Activated T-helper 1 cell treated with anti-CD3 and anti-CD28 coated beads, Interleukin-2, amount 50 U/mL, for 16 hours (primary cell): ENCODE data around the gene ATP9A.

Experiments
- DNase-seq, 2 donors: peaks; one replicate each; pipeline ENCODE4 v3.0.0-alpha.2; 2020; ENCODE audit warnings: low read depth in 1 of 2, low spot score in 1 of 2

Gene ATP9A

GRCh38 chr20:51634257-51634656, 133.9 kb downstream of the ATP9A start:
- no peak for DNase-seq

DNA sequence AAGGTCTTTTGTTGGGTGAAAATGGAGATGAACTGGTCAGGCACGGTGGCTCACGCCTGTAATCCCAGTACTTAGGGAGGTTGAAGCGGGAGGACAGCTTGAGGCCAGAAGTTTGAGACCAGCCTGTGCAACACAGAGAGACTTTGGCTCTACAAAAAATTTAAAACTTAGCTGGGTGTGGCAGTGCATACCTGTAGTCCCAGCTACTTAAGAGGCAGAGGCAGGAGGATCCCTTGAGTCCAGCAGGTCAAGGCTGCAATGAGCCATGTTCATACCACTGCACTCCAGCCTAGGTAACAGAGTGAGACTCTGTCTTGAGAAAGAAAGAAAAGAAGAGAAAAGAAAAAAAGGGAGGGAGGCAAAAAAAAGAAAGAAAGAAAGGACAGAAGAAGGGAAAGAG, 134.8 kb downstream of the ATP9A start:
- no peak for DNase-seq

DNA sequence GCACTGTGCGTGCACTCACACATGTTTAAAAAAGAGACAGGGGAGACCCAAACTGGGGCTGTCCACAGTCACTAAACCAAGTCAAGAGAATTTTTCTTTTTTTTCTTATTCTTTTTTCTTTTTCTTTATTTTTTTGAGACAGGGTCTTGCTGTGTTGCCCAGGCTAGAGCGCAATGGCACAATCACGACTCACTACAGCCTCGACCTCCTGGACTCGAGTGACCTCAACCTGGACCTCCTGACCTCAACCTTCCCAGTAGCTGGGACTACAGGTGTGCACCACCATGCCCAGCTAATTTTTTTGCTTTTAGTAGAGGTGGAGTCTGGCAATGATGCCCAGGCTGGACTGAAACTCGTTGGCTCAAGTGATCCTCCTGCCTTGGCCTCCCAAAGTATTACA, 136.2 kb downstream of the ATP9A start:
- DNase-seq = no peak

- no peak for DNase-seq
Observed at GRCh38 chr20:51631011-51631950, 136.9 kb downstream of the ATP9A start.

DNA sequence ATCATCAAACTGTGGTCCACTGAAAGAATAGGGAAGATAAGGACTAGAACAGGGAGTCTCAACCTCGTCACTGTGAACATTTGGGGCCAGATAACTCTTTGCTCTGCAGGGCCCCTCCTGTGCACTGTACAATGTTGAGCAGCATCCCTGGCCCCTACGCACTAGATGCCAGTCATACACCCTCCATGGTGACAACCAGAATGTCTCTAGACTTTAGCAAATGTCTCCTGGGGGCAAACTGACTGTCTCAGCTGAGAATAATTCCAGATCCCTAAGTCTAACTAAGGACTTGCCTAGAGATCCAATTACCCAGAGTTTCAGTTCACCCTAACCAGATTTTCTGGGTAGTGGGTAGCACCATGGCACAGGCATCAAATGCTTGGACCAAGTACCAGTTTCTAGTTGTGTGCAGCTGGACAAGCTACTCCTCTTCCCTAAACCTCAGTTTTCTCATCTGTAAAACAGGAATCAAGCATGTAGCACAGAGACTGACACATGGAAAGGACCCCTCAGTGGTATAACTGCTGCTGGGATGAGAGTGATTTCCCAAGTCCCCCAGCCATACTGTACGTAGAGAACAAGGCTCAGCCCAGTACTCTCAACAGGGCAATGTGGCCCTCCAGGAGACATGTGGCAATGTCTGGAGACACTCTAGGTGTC, 138.7 kb downstream of the ATP9A start:
- no peak for DNase-seq

DNA sequence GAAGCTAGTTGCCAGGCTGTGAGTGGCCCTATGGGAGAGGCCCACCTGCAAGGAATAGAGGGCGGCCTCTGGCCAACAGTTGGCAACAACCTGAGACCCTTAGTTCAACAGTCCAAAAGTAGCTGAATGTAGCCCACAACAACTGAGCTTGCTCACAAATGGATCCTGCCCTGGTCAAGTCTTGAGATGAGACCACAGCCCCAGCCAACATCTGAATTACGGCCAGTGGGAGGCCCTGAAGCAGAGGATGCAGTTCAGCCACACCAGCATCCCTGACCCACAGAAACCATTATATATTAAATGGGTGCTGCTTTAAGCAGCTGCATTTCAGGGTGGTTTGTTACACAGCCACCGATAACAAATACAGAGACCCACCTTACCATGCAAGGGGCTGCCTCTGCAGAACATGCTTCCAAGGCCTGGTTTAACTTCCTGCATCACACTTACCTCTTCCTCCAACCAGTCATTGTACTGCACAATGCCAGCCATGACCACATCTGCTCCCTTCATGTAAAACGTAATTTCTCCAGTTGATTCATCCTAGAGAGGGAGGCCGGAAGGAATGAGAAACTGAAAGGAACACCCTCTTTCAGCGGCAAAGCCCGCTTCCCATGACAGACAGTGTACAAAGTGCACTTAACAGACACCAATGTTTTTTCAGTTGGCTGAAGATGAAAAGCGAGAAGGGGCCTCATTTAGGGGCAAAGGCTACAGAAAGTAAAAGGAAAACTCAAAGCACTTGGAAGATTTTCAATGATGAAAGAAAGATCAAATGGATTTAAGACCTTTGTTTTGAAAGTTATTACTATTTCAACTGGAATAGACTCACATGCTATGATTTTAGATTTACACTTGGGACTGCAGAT, 139.4 kb downstream of the ATP9A start:
- no peak for DNase-seq

DNA sequence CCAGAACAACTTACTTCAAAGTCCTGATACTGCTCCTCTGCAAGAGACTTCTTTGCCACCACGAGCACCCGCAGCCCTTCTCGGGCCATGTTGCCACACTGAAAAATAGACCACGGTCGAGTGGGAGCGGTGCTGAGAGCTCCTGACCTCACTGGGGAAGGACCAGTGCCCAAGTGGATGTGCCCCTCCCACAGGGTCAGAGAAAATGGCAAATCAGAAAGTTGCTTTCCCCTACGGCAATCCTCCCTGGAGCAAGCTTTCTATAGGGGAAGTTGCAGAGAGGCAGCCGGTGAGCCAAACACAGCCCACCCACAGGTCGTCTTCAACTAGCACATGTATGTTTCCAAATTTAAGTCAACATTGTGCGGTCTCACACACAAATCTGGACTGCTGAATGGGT, 140.6 kb downstream of the ATP9A start:
- DNase-seq = no peak

GRCh38 chr20:51625105-51625504, 143.1 kb downstream of the ATP9A start:
- no peak for DNase-seq

- peak; percentile 33 to 49 for DNase-seq
Observed at GRCh38 chr20:51624157-51624731, 143.9 kb downstream of the ATP9A start.

DNA sequence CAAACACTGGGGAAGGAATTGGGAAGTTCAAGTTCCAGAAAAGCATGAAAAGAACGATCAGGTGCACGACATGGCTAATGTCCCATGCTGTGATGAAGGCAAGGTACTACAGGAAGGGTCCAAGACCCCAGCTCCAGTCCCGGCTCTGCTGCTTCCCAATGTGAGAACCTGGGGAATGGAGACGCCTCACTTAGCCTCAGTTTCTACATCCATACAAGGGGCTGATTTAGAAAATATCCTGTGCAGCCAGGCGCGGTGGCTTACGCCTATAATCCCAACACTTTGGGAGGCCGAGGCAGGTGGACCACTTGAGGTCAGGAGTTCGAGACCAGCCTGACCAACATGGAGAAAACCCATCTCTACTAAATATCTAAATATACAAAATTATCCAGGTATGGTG, 144.9 kb downstream of the ATP9A start:
- DNase-seq = no peak

DNA sequence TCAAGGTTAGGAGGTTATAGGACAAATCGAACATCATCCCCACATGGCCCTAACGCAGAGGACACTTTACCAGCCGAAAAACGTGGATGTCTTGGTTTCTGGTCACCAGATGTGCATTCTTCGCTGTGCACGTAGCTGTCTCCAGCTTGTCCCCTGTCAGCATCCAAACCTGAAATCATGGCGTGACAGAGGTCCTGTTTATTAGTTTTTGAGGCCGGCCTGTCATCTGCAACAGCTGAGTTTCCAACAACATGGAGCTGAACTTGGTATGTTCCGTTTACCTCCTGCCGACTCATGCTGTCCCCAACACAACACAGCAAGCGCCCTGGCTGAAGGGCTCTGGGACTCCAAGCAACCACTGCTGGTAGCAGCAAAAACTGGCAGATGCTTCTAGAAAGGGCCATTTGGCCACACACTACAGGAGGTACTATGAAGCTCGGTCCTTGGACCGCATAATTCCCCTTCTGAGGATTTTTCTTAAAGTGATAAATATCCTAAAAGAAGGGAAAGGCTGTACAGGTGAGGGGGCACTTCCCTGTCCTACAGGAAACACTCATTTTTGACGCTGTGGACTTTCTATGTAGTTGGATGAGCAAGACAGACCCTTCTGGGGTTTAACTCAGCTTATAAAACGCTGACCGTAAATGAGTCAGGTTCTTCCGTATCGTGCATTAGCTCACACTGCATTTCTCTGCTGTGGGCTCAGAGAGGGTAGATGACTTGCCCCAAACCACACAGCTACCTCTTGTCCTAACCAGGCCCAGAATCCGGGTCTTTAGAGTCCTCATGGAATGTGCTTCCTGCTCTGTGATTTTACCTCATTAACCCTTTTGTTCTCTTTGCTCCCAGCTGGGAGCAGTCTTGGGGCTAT, 146.0 kb downstream of the ATP9A start:
- no peak for DNase-seq

- DNase-seq = no peak
Observed at GRCh38 chr20:51620432-51620831, 147.8 kb downstream of the ATP9A start.

DNA sequence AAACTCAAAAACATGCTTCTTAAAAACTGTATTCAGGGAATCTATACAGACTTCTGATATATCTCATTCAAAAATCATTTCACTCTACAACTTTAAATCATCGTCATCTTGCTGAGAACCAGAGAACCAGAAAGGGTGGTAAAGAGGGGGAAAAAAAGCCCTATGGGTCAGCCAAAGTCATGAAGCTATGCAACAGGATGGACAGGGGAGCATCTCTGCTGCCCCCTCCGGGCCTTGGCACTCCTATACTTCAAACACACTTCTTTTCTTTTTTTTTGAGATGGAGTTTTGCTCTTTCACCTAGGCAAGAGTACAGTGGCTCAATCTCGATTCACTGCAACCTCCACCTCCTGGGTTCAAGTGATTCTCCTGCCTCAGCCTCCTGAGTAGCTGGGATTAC, 152.1 kb downstream of the ATP9A start:
- no peak for DNase-seq

DNA sequence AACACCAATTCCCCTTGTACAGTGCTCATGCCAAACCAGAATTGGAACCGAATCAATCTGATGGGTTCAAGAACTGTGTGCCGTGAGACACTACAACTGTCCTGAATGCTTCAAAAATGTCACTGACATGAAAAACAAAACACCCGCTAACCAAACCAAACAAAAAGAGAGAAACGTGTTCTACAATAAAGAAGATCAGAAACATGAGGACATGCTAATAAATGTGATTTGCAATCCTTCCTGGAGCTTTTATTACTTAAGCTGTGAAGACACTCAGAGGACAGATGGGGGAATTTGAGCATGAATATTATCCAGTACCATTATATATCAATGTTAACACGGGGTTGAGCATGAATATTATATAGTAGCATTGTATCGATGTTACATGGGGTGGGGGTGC, 153.5 kb downstream of the ATP9A start:
- DNase-seq = no peak

DNA sequence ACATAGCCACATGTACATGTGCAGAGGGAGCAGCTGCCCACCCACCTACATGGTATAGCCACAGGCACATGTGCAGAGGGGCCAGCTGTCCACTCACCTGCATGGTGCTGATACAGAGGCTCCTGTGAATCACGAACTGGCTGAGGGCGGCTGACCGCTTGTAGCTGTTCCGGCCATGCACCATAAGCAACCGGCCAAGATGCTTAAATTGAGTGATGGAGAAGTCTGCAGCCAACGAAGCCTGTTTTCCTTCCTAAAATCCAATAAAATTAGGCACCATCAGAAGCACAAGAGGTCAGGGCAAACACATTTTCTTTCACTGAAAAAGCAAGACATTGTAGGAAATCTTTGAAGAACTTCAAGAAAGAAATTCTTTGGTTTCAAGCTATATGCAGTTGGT, 154.6 kb downstream of the ATP9A start:
- DNase-seq = no peak

DNA sequence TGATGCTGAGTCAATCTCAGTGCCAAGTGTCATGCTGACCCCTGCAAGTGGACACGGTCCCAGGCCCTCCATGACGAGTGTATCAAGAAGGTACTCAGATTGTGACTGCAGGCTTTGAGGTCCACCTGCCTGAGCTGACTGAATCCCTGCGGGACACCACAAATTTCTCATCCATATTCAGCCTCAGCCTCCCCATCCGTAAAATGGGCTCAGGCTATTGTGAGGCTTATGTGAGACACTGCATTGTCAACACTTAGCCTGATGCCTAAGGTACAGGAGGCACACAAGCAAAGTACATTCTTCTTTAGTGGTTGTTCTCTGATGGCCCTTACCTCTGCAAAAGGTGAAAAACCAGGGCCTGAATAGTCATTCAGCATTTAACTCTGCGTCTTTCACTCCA, 155.3 kb downstream of the ATP9A start:
- DNase-seq = no peak

- no peak for DNase-seq
Observed at GRCh38 chr20:51611625-51611890, 156.6 kb downstream of the ATP9A start.

DNA sequence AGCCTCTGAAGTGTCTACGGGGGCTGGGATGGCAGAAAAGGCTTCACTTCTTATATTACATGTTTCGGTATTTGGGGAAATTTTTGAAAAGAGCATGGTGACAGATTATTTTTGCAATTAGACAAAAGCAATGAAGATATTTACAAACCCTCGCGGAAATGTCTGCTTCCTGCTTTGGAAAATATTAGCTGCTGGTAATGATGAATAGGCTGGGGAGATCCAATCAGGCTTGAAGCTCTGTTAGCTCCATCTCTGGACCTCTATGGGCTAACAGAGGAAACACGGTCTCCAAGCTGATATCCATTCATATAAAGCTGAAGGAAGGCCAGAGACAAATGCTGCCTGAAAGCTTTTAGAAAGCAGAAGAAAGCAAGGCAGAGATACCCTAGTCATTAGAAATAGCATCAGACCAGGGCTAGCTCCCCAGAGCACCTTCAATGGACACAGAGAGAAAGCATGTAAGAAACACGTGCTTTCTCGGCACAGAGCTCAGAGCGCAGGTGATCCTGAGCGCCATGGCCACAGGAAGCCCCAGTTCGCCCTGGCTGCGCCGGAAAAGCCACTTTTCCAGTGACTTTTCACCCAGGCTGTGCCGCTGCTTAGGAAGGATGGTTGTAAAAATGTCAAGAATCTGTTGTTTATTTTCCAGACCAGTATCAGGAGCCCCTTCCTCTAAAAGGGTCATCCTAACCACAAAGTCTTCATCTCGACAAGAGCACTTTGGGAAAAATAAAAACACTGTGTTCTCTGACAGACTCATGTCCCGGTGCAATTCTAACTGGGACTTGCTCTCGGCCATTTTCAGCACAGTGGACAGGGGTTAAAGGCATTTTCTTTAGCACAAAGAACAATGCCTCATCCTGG, 157.2 kb downstream of the ATP9A start:
- no peak for DNase-seq

- DNase-seq = no peak
Observed at GRCh38 chr20:51610111-51610510, 158.1 kb downstream of the ATP9A start.

GRCh38 chr20:51609251-51609650, 158.9 kb downstream of the ATP9A start:
- DNase-seq = no peak
